K562 (cell line): ENCODE results near the gene DNAJC2. TPM values are rescaled to one million over a fixed set of nuclear protein-coding genes. Genes with fewer than 3 reads are reported as not detected.

Experiments used
- ARHGAP35 ChIP-seq: fragments of 450-650 bp; IDR thresholded peaks from 2 replicates; pipeline ENCODE4 v1.6.1; 2018; ENCODE audit not compliant: partially characterized antibody
- CCAR2 ChIP-seq: fragments of 200-400 bp; formaldehyde crosslinking; IDR thresholded peaks from 2 replicates; pipeline ENCODE4 v1.6.1; 2017; ENCODE audit warnings: mild to moderate bottlenecking, low read depth, low read length
- RBM39 ChIP-seq: fragments of 200-400 bp; formaldehyde crosslinking; optimal IDR thresholded peaks from 2 replicates; pipeline ENCODE3; 2018; ENCODE audit warnings: low read depth, low read length
- SMAD3 ChIP-seq: fragments of 450-650 bp; formaldehyde crosslinking; conservative IDR thresholded peaks from 2 replicates; pipeline ENCODE4 v1.4.0; 2020; ENCODE audit warnings: mild to moderate bottlenecking
- SRF ChIP-seq, 2 experiments: fragments of 250-450, 450-650 bp in 1 of 2; sonication (Bioruptor Pico) in 1 of 2; sonication (generic) in 1 of 2; formaldehyde crosslinking; IDR thresholded peaks; 2 replicates each; pipeline versions ENCODE4 v1.5.0 to v1.5.1; 2020 to 2022; ENCODE audit warnings: mild to moderate bottlenecking in 1 of 2, missing genetic modification reagents in 1 of 2
- TEAD1 ChIP-seq, 2 experiments: fragments of 450-650 bp in 1 of 2; sonication (generic) in 1 of 2; formaldehyde crosslinking; IDR thresholded peaks; 2 replicates each; pipeline versions ENCODE4 v1.4.0 to v1.8.0; 2020 to 2022; ENCODE audit warnings: mild to moderate bottlenecking in 2 of 2, missing genetic modification reagents in 1 of 2
- ZNF551 ChIP-seq: fragments of 250-450 bp; sonication (Bioruptor Pico); IDR thresholded peaks from 2 replicates; pipeline ENCODE4 v1.5.0; 2021; ENCODE audit warnings: mild to moderate bottlenecking, moderate library complexity
- polyA plus RNA-seq, 8 experiments: library from polyadenylated mRNA; depleted of rRNA in 4 of 8; stranded (reverse) in 5 of 8; unstranded in 3 of 8; fragments of >200 nt; fragmentation: Nextera tagmentation in 2 of 8; fragmentation: Illumina TruSeq in 1 of 8; extraction: Ambion mirVana in 2 of 8; extraction: Trizol in 1 of 8; gene quantifications; 2 replicates each; pipeline versions ENCODE4 v1.2.1 to v1.2.3, GENCODE V29; 2011 to 2014; ENCODE audit warnings: inconsistent platforms in 1 of 8, missing spikeins in 1 of 8
- total RNA-seq, 7 experiments: library from RNA; depleted of rRNA in 6 of 7; stranded (reverse); fragments of >200 nt in 6 of 7; fragmentation: Illumina TruSeq in 2 of 7; extraction: Trizol in 2 of 7; gene quantifications; 2 replicates each; pipeline versions ENCODE4 v1.2.1 to v1.2.3, GENCODE V29; 2011 to 2021; ENCODE audit warnings: low replicate concordance in 1 of 7
- TF ChIP-seq, protein P1 (sequence below), 2 experiments: fragments of 450-650 bp; conservative IDR thresholded peaks; 2 replicates each; pipeline ENCODE4 v1.6.1; 2017; ENCODE audit warnings: mild to moderate bottlenecking in 2 of 2, moderate library complexity in 2 of 2
- TF ChIP-seq, protein P2 (sequence below): fragments of 450-650 bp; IDR thresholded peaks from 2 replicates; pipeline ENCODE4 v1.6.1; 2016; ENCODE audit warnings: mild to moderate bottlenecking, moderate library complexity
- TF ChIP-seq, protein P3 (sequence below), 2 experiments: fragments of 450-650 bp in 1 of 2; IDR thresholded peaks; 2 replicates each; pipeline ENCODE4 v1.6.1; 2011 to 2017; ENCODE audit warnings: low read depth in 2 of 2, antibody characterized with exemption in 1 of 2, borderline replicate concordance in 1 of 2, low read length in 1 of 2, mild to moderate bottlenecking in 1 of 2, mixed read lengths in 1 of 2; ENCODE audit not compliant: control insufficient read depth in 1 of 2

The DNAJC2 gene
- total and polyA plus RNA-seq, 9 of the 15 experiments (the other 6 are each of a cell fraction or from before 2014, with no cell fraction given) = 40.2 to 157 (median 92.1) TPM

DNA sequence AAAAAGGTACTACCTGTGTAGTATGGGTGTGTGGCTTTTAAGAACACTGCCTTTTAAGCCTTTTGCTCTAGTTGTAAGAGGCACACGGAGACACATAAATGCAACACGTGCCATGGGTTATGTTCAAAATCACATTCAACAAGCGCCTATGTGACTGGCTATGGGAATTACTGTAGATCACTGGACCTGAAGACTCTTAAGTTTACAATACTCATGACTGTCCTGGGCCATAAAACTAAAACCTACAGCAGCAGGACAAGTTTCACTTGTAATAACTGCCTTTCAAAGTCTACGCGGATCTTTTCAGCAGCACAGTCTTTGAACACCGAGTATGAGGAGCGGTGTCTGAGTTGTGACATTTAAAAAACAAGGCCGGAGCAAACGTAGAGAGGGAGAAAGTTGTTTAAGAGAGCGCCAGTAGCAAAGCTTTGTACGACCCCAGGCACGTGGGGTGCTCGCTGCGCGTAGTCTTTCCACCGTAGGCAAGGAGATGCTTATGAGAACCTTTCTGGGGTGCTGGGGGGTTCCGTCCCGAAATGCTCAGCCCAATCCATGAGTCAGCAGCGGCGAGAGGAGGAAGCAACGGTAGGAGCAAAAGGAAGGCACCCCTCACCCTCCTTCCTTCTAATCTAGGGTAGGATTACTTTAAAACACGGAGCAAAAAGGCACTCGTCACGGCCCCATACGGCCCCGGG lies 662 bp downstream of the DNAJC2 start (continued):
- TF ChIP-seq ARHGAP35 = no peak
- no peak for TF ChIP-seq SRF (CRISPR knock-in tag; IDR thresholded peaks at IDR 0.05)
- TF ChIP-seq, protein P1, sequence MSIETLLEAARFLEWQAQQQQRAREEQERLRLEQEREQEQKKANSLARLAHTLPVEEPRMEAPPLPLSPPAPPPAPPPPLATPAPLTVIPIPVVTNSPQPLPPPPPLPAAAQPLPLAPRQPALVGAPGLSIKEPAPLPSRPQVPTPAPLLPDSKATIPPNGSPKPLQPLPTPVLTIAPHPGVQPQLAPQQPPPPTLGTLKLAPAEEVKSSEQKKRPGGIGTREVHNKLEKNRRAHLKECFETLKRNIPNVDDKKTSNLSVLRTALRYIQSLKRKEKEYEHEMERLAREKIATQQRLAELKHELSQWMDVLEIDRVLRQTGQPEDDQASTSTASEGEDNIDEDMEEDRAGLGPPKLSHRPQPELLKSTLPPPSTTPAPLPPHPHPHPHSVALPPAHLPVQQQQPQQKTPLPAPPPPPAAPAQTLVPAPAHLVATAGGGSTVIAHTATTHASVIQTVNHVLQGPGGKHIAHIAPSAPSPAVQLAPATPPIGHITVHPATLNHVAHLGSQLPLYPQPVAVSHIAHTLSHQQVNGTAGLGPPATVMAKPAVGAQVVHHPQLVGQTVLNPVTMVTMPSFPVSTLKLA (conservative IDR thresholded peaks at IDR 0.05) = peak; percentile 20 to 39
- 0 out of 2 replicates have a peak, but pooled peaks have one; percentile 17 for TF ChIP-seq SMAD3
- no peak for TF ChIP-seq TEAD1 (CRISPR knock-in tag; IDR thresholded peaks at IDR 0.05)
- no peak for TF ChIP-seq RBM39
- TF ChIP-seq, protein P2, sequence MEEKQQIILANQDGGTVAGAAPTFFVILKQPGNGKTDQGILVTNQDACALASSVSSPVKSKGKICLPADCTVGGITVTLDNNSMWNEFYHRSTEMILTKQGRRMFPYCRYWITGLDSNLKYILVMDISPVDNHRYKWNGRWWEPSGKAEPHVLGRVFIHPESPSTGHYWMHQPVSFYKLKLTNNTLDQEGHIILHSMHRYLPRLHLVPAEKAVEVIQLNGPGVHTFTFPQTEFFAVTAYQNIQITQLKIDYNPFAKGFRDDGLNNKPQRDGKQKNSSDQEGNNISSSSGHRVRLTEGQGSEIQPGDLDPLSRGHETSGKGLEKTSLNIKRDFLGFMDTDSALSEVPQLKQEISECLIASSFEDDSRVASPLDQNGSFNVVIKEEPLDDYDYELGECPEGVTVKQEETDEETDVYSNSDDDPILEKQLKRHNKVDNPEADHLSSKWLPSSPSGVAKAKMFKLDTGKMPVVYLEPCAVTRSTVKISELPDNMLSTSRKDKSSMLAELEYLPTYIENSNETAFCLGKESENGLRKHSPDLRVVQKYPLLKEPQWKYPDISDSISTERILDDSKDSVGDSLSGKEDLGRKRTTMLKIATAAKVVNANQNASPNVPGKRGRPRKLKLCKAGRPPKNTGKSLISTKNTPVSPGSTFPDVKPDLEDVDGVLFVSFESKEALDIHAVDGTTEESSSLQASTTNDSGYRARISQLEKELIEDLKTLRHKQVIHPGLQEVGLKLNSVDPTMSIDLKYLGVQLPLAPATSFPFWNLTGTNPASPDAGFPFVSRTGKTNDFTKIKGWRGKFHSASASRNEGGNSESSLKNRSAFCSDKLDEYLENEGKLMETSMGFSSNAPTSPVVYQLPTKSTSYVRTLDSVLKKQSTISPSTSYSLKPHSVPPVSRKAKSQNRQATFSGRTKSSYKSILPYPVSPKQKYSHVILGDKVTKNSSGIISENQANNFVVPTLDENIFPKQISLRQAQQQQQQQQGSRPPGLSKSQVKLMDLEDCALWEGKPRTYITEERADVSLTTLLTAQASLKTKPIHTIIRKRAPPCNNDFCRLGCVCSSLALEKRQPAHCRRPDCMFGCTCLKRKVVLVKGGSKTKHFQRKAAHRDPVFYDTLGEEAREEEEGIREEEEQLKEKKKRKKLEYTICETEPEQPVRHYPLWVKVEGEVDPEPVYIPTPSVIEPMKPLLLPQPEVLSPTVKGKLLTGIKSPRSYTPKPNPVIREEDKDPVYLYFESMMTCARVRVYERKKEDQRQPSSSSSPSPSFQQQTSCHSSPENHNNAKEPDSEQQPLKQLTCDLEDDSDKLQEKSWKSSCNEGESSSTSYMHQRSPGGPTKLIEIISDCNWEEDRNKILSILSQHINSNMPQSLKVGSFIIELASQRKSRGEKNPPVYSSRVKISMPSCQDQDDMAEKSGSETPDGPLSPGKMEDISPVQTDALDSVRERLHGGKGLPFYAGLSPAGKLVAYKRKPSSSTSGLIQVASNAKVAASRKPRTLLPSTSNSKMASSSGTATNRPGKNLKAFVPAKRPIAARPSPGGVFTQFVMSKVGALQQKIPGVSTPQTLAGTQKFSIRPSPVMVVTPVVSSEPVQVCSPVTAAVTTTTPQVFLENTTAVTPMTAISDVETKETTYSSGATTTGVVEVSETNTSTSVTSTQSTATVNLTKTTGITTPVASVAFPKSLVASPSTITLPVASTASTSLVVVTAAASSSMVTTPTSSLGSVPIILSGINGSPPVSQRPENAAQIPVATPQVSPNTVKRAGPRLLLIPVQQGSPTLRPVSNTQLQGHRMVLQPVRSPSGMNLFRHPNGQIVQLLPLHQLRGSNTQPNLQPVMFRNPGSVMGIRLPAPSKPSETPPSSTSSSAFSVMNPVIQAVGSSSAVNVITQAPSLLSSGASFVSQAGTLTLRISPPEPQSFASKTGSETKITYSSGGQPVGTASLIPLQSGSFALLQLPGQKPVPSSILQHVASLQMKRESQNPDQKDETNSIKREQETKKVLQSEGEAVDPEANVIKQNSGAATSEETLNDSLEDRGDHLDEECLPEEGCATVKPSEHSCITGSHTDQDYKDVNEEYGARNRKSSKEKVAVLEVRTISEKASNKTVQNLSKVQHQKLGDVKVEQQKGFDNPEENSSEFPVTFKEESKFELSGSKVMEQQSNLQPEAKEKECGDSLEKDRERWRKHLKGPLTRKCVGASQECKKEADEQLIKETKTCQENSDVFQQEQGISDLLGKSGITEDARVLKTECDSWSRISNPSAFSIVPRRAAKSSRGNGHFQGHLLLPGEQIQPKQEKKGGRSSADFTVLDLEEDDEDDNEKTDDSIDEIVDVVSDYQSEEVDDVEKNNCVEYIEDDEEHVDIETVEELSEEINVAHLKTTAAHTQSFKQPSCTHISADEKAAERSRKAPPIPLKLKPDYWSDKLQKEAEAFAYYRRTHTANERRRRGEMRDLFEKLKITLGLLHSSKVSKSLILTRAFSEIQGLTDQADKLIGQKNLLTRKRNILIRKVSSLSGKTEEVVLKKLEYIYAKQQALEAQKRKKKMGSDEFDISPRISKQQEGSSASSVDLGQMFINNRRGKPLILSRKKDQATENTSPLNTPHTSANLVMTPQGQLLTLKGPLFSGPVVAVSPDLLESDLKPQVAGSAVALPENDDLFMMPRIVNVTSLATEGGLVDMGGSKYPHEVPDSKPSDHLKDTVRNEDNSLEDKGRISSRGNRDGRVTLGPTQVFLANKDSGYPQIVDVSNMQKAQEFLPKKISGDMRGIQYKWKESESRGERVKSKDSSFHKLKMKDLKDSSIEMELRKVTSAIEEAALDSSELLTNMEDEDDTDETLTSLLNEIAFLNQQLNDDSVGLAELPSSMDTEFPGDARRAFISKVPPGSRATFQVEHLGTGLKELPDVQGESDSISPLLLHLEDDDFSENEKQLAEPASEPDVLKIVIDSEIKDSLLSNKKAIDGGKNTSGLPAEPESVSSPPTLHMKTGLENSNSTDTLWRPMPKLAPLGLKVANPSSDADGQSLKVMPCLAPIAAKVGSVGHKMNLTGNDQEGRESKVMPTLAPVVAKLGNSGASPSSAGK = no peak
- TF ChIP-seq CCAR2 = no peak
- TF ChIP-seq, protein P3, sequence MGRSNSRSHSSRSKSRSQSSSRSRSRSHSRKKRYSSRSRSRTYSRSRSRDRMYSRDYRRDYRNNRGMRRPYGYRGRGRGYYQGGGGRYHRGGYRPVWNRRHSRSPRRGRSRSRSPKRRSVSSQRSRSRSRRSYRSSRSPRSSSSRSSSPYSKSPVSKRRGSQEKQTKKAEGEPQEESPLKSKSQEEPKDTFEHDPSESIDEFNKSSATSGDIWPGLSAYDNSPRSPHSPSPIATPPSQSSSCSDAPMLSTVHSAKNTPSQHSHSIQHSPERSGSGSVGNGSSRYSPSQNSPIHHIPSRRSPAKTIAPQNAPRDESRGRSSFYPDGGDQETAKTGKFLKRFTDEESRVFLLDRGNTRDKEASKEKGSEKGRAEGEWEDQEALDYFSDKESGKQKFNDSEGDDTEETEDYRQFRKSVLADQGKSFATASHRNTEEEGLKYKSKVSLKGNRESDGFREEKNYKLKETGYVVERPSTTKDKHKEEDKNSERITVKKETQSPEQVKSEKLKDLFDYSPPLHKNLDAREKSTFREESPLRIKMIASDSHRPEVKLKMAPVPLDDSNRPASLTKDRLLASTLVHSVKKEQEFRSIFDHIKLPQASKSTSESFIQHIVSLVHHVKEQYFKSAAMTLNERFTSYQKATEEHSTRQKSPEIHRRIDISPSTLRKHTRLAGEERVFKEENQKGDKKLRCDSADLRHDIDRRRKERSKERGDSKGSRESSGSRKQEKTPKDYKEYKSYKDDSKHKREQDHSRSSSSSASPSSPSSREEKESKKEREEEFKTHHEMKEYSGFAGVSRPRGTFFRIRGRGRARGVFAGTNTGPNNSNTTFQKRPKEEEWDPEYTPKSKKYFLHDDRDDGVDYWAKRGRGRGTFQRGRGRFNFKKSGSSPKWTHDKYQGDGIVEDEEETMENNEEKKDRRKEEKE (IDR thresholded peaks at IDR 0.05; ENCODE audit: borderline replicate concordance in 1 of 2, control insufficient read depth in 1 of 2, low read depth in 2 of 2, low read length in 1 of 2) = no peak
- no peak for TF ChIP-seq ZNF551 (CRISPR knock-in tag)
